Fibroblast of skin of back (primary cell): Measurements from ENCODE around the gene SLC26A2.
"Not testable (repeated sequence)": the region's sequence is repeated elsewhere in the genome, so short reads cannot be mapped to it uniquely, and the experiment has no call there.

ENCODE experiments used
- DNase-seq: peaks from one replicate; pipeline ENCODE4 v3.0.0-alpha.2; 2013

SLC26A2 gene

GRCh38 chr5:149937610-149938009 lies 22.9 kb upstream of the SLC26A2 start:
- no peak for DNase-seq

- DNase-seq: peak; percentile 84
Measured at GRCh38 chr5:149938279-149938678, 22.3 kb upstream of the SLC26A2 start.

GRCh38 chr5:149938791-149939358 lies 21.7 kb upstream of the SLC26A2 start:
- DNase-seq: peak; percentile 66

DNA sequence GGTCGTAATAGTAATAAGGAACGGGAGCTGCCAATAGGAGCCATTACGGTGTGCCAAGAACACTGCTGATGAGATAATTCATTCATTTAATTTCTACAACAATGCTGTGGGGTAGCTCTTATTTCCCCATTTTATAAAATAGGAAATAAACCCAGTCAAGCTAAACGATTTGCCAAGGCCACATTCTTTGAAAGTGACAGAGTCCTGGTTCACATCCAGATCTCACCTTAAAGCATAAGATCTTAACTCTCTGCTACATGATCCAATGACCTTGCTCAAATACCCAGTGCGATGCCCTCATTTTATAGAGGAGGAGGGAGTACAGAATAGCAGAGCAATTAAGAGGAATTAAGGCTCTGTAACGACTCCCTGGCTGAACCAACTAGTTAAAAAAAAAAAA lies 21.0 kb upstream of the SLC26A2 start:
- no peak for DNase-seq

DNA sequence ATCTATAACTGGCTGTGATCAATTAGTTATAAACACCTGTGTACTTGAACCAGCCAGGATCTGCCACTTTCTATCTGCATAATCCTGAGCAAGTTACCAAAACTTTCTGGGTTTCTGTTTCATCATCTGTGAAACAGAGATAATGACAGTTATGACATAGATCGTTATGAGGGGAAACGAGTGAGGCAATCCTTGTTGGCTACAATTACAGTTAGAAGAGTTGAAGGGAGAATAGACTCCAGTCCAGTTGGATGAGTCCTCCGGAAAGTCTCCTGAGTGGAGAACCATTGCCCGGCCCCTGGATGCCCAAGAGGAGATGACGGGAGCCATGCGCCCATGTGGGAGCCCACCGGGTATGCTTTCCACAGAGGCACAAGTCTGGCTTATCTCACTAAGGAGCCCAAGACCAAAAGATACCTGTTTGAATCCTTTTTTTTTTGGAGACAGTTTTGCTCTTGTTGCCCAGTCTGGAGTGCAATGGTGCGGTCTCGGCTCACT lies 20.4 kb upstream of the SLC26A2 start:
- no peak for DNase-seq

DNA sequence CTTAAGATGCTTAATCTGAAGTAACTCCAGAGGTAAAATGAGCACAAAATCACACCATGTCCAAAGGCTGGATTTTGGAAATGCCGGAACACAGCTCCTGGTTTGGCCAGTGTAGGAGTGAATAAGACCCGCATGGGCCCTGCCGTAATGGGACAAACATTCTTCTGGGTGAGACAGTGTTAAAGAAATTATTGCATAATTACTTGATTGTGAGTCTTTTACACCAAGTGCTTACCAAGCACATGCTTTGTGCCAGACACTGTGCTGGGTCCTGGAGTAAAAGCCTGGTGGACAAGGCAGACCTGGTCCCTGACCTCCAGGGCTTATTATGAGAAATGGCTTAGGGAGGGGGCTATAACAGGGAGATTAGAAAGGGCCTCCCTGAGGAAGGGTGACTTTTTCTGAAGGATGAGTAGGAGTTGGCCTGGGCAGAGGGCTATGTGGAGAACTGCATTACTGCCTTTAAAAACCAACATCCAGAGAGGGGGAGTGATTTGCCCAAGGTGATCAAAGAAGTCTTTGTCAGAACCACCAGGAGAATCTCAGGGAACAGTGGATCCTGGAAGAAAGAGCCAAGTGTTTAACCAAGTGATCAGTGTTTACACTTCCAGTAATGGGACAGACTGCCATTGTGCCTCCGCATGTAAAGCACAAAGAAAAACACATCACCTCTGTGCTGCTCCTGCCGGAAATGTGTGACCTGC lies 19.5 kb upstream of the SLC26A2 start:
- DNase-seq: no peak

- DNase-seq: no peak
Measured at GRCh38 chr5:149941795-149942194, 18.8 kb upstream of the SLC26A2 start.

- DNase-seq: no peak
Measured at GRCh38 chr5:149942199-149942598, 18.4 kb upstream of the SLC26A2 start.

- DNase-seq: not testable (repeated sequence)
Measured at GRCh38 chr5:149942741-149943169, 17.8 kb upstream of the SLC26A2 start.

GRCh38 chr5:149943177-149943949 lies 17.2 kb upstream of the SLC26A2 start:
- DNase-seq: not testable (repeated sequence)

- DNase-seq: no peak
Measured at GRCh38 chr5:149944666-149945065, 15.9 kb upstream of the SLC26A2 start, which contains the start of gene PDE6A. TSS of gene PDE6A (minus strand) at chr5:149944793. CDS start at chr5:149944673, 120 bp downstream.

GRCh38 chr5:149946118-149946517 lies 14.4 kb upstream of the SLC26A2 start:
- no peak for DNase-seq

DNA sequence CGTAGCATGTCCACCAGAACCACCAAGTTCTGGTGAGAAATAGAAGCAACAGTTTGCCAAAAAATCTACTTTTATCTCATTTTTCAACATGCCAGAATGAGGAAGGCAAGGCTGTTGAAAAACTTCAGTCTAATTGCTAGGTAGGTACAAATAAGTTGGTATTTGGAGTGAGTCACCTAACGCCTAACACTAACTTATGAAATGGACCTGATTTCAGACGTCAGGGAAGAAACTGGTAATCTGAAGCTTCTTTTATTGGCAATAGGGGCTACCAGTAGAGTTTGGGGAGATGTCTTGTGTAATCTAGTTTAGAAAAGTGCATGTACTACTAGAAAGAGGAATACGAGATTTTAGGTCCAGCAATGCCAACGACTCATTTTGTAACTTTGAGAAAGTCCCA lies 11.6 kb upstream of the SLC26A2 start:
- DNase-seq: no peak

- no peak for DNase-seq
Measured at GRCh38 chr5:149951138-149951749, 9.3 kb upstream of the SLC26A2 start.

DNA sequence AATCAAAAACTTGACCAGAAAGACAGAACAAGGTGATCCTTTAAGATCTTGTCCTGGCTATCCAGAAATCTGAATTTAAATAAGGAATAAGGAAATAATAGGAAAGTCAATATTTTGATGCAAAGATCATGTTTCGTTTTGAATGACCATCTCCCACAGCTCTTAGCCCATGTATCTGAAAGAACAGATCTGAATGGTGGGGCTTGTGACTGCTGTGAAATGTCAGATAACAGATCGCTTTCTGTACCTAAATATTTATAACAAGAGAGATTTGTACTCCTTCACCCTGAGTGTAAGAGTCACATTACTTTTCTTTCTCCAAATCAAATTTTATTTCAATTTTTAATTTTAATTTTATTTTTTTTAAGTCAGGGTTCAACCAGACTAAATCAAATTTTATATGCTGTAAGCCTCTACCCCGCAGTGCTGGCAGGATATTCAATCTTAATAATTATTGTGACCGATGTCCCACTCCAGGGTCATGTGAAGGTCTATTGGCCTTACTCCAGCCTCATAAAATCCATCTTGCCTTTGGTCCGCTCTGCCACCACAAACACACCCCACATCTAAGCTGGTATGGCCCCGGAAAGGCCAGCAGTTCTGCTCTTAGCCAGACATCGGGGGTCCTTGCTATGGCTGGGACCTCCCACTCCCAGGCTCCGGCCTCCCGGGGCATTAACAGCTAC lies 7.0 kb upstream of the SLC26A2 start:
- no peak for DNase-seq

DNA sequence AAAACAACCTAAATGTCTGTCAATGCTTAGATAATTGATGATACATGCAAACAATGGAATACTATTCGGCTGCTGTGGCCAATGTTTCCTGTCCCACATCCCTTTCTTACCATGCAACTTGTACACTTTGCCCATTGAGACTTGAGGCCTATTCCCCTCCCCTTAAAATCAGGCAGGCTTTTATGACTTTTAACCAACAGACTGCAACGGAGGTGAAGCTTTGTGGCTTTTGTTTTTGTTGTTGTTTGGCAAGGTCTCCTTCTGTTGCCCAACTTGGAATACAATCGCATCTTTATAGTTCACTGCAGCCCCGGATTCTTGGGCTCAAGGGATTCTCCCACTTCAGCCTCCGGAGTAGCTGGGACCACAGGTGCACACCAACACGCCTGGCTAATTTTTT lies 5.8 kb upstream of the SLC26A2 start:
- no peak for DNase-seq

GRCh38 chr5:149956685-149957084 lies 3.9 kb upstream of the SLC26A2 start:
- no peak for DNase-seq

DNA sequence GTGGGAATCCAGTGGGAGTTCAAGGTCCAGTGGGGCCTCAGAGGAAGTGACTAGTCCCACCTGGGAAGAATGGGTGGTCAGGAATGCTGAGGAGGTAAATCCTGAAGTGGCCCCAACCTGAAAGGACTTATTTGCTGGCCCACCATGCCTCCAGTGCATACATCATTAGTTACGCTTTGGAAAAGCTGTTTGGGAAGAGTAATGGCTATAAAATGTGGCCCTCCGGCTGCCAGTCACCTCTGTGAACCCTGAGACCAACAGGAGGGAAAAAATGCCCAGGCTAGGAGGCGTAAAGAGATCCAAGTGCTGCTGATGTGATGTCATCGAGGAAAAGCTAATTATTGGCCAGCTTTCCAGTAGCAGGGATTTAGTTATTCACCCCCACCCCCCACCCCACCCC lies 2.7 kb upstream of the SLC26A2 start:
- no peak for DNase-seq

DNA sequence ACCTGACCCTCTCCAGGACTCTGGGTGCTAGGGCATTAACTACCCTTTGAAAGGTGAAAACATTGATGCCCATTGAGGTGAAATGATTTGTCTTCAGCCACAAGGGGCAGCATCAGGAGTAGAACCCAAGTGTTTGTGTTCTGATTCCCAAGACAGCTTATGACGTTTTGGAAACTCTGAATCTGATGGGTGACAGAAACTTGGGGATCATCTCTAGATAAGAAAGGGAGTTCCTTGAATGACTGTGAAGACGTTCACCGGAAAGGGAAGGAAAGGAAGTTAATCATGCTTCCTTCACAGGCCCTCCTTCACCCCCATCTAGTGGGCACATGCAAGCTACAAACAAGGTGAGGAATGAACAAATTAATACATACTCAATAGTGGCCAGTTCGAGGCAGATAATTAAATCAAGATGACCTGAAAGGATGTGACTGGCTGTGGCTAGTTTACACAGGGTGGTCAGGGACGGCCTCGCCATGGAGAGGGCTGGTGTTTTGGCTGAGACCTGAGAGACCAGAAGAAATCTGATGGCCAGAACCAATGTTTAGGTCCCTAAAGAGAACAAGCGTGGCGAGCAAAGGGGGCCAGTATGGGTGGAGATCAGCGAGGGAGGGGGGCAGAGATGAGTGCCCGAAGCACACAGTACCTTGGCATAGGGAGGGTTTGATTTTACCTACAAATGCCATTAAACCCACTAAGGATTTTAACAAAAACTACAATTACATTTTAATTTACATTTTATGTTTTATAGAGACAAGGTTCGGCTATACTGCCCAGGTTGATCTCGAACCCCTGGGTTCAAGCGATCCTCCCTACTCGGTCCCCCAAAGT lies 937 bp upstream of the SLC26A2 start:
- DNase-seq: peak; percentile 69

- peak; percentile 4 for DNase-seq
Measured at GRCh38 chr5:149961186-149961685, 678 bp downstream of the SLC26A2 start.

GRCh38 chr5:149961957-149962409 lies 1.4 kb downstream of the SLC26A2 start:
- peak; percentile 59 for DNase-seq
